Activated CD4-positive, alpha-beta T cell treated with anti-CD3 and anti-CD28 coated beads, Interleukin-2, amount 10 ng/mL, durations not matched to agents 7 days and 5 days (primary cell): ENCODE results near the gene PDCD2. TPM values are rescaled to one million over a fixed set of nuclear protein-coding genes. Genes with fewer than 3 reads are reported as not detected.
A peak's percentile ranks its signal among the peaks of the same experiment; 100 is the strongest.
"Not testable (repeated sequence)": the region's sequence is repeated elsewhere in the genome, so short reads cannot be mapped to it uniquely, and the experiment has no call there.

Source experiments
- CTCF ChIA-PET: fragments of 350-600 bp; sonication (Branson Sonifier 250); formaldehyde crosslinking; loops from one replicate; lab custom pipeline; 2021; ENCODE audit warnings: antibody characterized with exemption; lab: Charles Lee
- POLR2A ChIA-PET: fragments of 350-600 bp; sonication (Branson Sonifier 250); formaldehyde crosslinking; loops from one replicate; lab custom pipeline; 2021; ENCODE audit warnings: antibody characterized with exemption; lab: Charles Lee
- DNase-seq: peaks from one replicate; pipeline ENCODE4 v3.0.0-alpha.2; 2020
- H3K27ac Mint-ChIP-seq: one replicate; pipeline ENCODE4 v1.8.0; 2021; ENCODE audit warnings: mild to moderate bottlenecking, moderate library complexity, mixed read lengths
- H3K27me3 Mint-ChIP-seq: one replicate; pipeline ENCODE4 v1.8.0; 2021; ENCODE audit warnings: mixed read lengths
- H3K36me3 Mint-ChIP-seq: one replicate; pipeline ENCODE4 v1.8.0; 2021; ENCODE audit warnings: low read depth, mixed read lengths
- H3K4me1 Mint-ChIP-seq: one replicate; pipeline ENCODE4 v1.8.0; 2021; ENCODE audit warnings: mixed read lengths
- H3K4me3 Mint-ChIP-seq: one replicate; pipeline ENCODE4 v1.8.0; 2021; ENCODE audit warnings: mild to moderate bottlenecking, moderate library complexity, mixed read lengths
- H3K9me3 Mint-ChIP-seq: one replicate; pipeline ENCODE4 v1.8.0; 2021; ENCODE audit warnings: mixed read lengths
- total RNA-seq, 2 experiments: library from RNA; stranded (reverse); gene quantifications; one replicate each; pipeline ENCODE4 v1.2.3, GENCODE V29; 2021

Gene PDCD2
- total RNA-seq, 2 experiments from 2014 or later, result 88.7 to 96.3 TPM

GRCh38 chr6:170536671-170537070 is 47.8 kb downstream of the PDCD2 start:
- H3K4me1 Mint-ChIP-seq, result peaks cover 10% of the 10 kb centered on the region
- ChIA-PET CTCF (no interaction called here), POLR2A (no interaction called here)
- no peak for DNase-seq
- H3K4me3 Mint-ChIP-seq, result no peak overlapping the region
- peaks cover 61% of the 10 kb centered on the region for H3K36me3 Mint-ChIP-seq
- H3K27ac Mint-ChIP-seq, result no peak overlapping the region
- no peaks in the 10 kb centered on the region for H3K9me3 Mint-ChIP-seq
- no peaks in the 10 kb centered on the region for H3K27me3 Mint-ChIP-seq

GRCh38 chr6:170535004-170535403 is 49.4 kb downstream of the PDCD2 start:
- Mint-ChIP-seq H3K27ac (no peak overlapping the region), H3K27me3 (no peaks in the 10 kb centered on the region), H3K36me3 (peaks cover 49% of the 10 kb centered on the region), H3K9me3 (no peaks in the 10 kb centered on the region), H3K4me3 (no peak overlapping the region), H3K4me1 (peaks cover 3% of the 10 kb centered on the region)
- DNase-seq, result no peak
- CTCF ChIA-PET, result interaction anchor here (0.6 kb wide), 1 partner anchor 63 kb away, joined by 5 read pairs; no protein-coding TSS in a partner anchor
- POLR2A ChIA-PET, result no interaction called here

DNA sequence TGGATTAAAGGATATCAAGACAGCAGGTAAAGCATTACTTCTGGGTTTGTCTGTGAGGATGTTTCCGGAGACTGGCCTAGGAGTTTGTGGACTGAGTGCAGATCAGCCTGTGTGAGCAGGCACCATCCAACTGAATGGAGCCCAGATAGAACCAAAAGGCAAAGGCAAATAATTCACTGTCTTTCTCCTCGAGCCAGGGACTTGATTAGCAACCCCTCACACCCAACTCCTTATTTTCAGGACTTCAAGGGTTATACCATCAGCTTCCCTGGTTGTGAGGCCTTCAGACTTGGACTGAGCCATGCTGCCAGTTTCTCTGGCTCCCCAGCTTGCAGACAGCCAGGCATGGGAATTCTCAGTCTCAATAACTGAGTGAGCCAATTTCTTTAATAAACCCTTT is 50.6 kb downstream of the PDCD2 start:
- Mint-ChIP-seq H3K27ac (no peak overlapping the region), H3K9me3 (no peaks in the 10 kb centered on the region), H3K4me3 (no peak overlapping the region), H3K4me1 (peaks cover 3% of the 10 kb centered on the region), H3K27me3 (no peaks in the 10 kb centered on the region), H3K36me3 (peaks cover 43% of the 10 kb centered on the region)
- ChIA-PET CTCF (interaction anchor here (0.9 kb wide), 1 partner anchor 10 kb away, joined by 3 read pairs; no protein-coding TSS in a partner anchor), POLR2A (no interaction called here)
- DNase-seq, result no peak

- H3K36me3 Mint-ChIP-seq, result peaks cover 37% of the 10 kb centered on the region
- ChIA-PET CTCF (interaction anchor here (0.9 kb wide), 2 partner anchors 10 to 743 kb away, joined by 3 to 4 read pairs; no protein-coding TSS in a partner anchor), POLR2A (no interaction called here)
- H3K9me3 Mint-ChIP-seq, result no peaks in the 10 kb centered on the region
- no peak for DNase-seq
- peaks cover 10% of the 10 kb centered on the region for H3K4me1 Mint-ChIP-seq
- no peak overlapping the region for H3K4me3 Mint-ChIP-seq
- no peaks in the 10 kb centered on the region for H3K27me3 Mint-ChIP-seq
- no peak overlapping the region for H3K27ac Mint-ChIP-seq
Measured at GRCh38 chr6:170532867-170533488, 51.5 kb downstream of the PDCD2 start.

- Mint-ChIP-seq H3K27me3 (peaks cover 3% of the 10 kb centered on the region), H3K27ac (no peak overlapping the region), H3K36me3 (peaks cover 11% of the 10 kb centered on the region), H3K4me1 (peaks cover 10% of the 10 kb centered on the region), H3K4me3 (no peak overlapping the region), H3K9me3 (no peaks in the 10 kb centered on the region)
- peak; percentile 73 for DNase-seq
- CTCF ChIA-PET, result interaction anchor here (0.5 to 1.2 kb wide), 8 partner anchors 9 to 756 kb away, joined by 3 to 6 read pairs (median 4); no protein-coding TSS in a partner anchor
- POLR2A ChIA-PET, result no interaction called here
Measured at GRCh38 chr6:170529839-170530469, 54.5 kb downstream of the PDCD2 start.

- H3K27me3 Mint-ChIP-seq, POLR2A ChIA-PET, H3K4me3 Mint-ChIP-seq: not testable (repeated sequence)
Measured at GRCh38 chr6:170527995-170528394, 56.4 kb downstream of the PDCD2 start.

DNA sequence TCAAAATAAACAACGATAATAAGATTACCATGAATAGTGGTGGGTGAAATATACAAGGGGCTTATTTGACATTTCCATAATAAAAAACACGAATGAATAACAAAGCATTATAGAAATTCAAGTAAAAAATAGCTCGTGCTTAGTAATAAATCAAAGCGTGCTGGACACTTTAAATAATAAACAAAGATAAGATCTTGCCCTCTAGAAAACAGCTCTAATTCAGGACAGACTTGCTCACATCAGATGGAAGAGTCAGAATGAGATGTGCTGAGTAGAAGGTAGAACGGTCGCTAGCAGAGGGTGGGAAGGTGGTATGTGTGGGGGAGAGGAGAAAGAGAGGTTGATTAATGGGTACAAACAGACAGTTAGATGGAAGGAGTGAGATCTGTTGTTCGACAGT is 58.6 kb downstream of the PDCD2 start:
- Mint-ChIP-seq H3K4me3 (no peak overlapping the region), H3K36me3 (no peaks in the 10 kb centered on the region), H3K4me1 (peaks cover 20% of the 10 kb centered on the region), H3K27ac (no peak overlapping the region), H3K27me3 (peaks cover 5% of the 10 kb centered on the region), H3K9me3 (no peaks in the 10 kb centered on the region)
- ChIA-PET CTCF (interaction anchor here (1.7 kb wide), 1 partner anchor 694 kb away, joined by 4 read pairs; no protein-coding TSS in a partner anchor), POLR2A (no interaction called here)
- no peak for DNase-seq

More at GRCh38 chr6:170527995-170528394, 56.4 kb downstream of the PDCD2 start:
- H3K9me3 Mint-ChIP-seq, H3K27ac Mint-ChIP-seq, DNase-seq, H3K36me3 Mint-ChIP-seq: not testable (repeated sequence)
- H3K4me1 Mint-ChIP-seq, result peaks cover 17% of the 10 kb centered on the region
- CTCF ChIA-PET, result interaction anchor here (0.7 to 1.5 kb wide), 2 partner anchors 561 to 738 kb away, joined by 3 read pairs; no protein-coding TSS in a partner anchor

Other genes with a start within 250 kb of the PDCD2 start
- 100 to 1,000 TPM; 117 to 148 TPM for gene PSMB1, start 31.3 kb downstream of the PDCD2 start, total RNA-seq
- gene TBP, start 30.3 kb downstream of the PDCD2 start, total RNA-seq, result 10 to 100 TPM; 19.7 to 23.6 TPM